Neural crest cell (in vitro differentiated cells): ENCODE results near the gene PSMB9. TPM values are rescaled to one million over a fixed set of nuclear protein-coding genes. Genes with fewer than 3 reads are reported as not detected.

Source experiments
- DNase-seq: peaks from one replicate; pipeline ENCODE4 v3.0.0; 2021; ENCODE audit warnings: low read depth, mixed read lengths, low spot score
- H3K27ac Mint-ChIP-seq: one replicate; pipeline ENCODE4 v1.8.0; 2021; ENCODE audit warnings: mild to moderate bottlenecking, mixed read lengths; ENCODE audit not compliant: unreplicated experiment
- H3K27me3 Mint-ChIP-seq: 2 replicates; pipeline ENCODE4 v1.8.0; 2021; ENCODE audit warnings: low read depth, mild to moderate bottlenecking, mixed read lengths
- H3K36me3 Mint-ChIP-seq: 2 replicates; pipeline ENCODE4 v1.8.0; 2021; ENCODE audit warnings: low read depth, mild to moderate bottlenecking, mixed read lengths
- H3K4me1 Mint-ChIP-seq: 2 replicates; pipeline ENCODE4 v1.8.0; 2021; ENCODE audit warnings: mixed read lengths
- H3K4me3 Mint-ChIP-seq: one replicate; pipeline ENCODE4 v1.8.0; 2021; ENCODE audit warnings: mild to moderate bottlenecking, mixed read lengths
- H3K9me3 Mint-ChIP-seq: 2 replicates; pipeline ENCODE4 v1.8.0; 2021; ENCODE audit warnings: mixed read lengths
- total RNA-seq: library from RNA; stranded (reverse); gene quantifications from 2 replicates; pipeline ENCODE4 v1.2.1, GENCODE V29; 2021
- TF ChIP-seq, protein P1 (sequence below): fragments of 200-600 bp; sonication (generic); conservative IDR thresholded peaks from 2 replicates; pipeline ENCODE4 v1.5.0; 2021; ENCODE audit warnings: antibody characterized with exemption, mild to moderate bottlenecking

The PSMB9 gene
- total RNA-seq, 1 donor from 2014 or later = not detected

DNA sequence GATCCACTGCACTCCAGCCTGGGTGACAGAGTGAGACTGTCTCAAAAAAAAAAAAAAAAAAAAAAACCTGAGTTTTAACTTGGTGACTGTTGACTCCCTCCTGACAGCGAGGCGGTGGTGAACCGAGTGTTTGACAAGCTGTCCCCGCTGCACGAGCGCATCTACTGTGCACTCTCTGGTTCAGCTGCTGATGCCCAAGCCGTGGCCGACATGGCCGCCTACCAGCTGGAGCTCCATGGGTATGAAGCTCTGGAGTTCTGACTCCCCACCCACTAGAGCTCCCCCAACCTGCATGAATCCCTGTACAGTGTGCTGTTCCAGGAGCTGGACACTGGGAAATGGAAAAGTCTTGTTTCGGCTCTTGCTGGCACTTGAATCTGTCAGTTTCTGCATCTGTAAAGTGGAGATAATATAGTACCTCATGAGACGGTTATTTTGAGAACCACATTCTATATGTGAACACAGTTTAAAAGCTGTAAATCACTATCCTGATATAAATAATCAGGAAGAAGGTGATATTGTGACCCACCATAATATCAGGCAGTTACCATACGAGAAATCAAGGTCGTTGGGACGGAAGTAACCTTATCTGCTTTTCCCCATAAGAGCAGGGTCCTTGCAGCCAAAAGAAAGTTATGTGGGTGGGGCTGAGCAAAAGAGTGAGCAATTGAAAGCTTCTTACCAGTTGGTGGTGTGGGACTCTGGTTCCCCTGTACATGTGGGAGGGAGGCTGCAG, 3.3 kb downstream of the PSMB9 start:
- H3K27me3 Mint-ChIP-seq = peaks cover 93% of the 10 kb centered on the region

DNA sequence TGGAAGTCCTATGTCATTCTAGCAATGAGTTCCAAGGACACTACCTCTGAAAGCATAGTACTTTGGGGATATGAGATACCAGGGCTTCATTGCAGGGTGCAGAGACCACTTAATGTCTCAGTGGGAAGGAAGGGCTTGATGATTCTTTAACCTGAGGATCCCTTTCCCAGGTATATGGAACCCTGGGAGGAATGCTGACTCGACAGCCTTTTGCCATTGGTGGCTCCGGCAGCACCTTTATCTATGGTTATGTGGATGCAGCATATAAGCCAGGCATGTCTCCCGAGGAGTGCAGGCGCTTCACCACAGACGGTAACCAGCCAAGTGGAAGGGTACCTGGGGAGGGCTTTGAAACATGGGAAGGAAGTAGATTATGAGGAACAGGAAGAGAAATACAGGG, 4.2 kb downstream of the PSMB9 start:
- Mint-ChIP-seq H3K4me3 (no peak overlapping the region), H3K4me1 (peaks cover 10% of the 10 kb centered on the region), H3K9me3 (no peaks in the 10 kb centered on the region), H3K27ac (no peak overlapping the region), H3K27me3 (peaks cover 88% of the 10 kb centered on the region), H3K36me3 (no peaks in the 10 kb centered on the region)
- TF ChIP-seq, protein P1, sequence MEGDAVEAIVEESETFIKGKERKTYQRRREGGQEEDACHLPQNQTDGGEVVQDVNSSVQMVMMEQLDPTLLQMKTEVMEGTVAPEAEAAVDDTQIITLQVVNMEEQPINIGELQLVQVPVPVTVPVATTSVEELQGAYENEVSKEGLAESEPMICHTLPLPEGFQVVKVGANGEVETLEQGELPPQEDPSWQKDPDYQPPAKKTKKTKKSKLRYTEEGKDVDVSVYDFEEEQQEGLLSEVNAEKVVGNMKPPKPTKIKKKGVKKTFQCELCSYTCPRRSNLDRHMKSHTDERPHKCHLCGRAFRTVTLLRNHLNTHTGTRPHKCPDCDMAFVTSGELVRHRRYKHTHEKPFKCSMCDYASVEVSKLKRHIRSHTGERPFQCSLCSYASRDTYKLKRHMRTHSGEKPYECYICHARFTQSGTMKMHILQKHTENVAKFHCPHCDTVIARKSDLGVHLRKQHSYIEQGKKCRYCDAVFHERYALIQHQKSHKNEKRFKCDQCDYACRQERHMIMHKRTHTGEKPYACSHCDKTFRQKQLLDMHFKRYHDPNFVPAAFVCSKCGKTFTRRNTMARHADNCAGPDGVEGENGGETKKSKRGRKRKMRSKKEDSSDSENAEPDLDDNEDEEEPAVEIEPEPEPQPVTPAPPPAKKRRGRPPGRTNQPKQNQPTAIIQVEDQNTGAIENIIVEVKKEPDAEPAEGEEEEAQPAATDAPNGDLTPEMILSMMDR = no peak
- no peak for DNase-seq

More for the DNA sequence above, 3.3 kb downstream of the PSMB9 start:
- Mint-ChIP-seq H3K27ac (no peak overlapping the region), H3K36me3 (no peaks in the 10 kb centered on the region), H3K4me1 (peaks cover 17% of the 10 kb centered on the region), H3K9me3 (no peaks in the 10 kb centered on the region), H3K4me3 (no peak overlapping the region)
- no peak for DNase-seq
- TF ChIP-seq, protein P1 = no peak

DNA sequence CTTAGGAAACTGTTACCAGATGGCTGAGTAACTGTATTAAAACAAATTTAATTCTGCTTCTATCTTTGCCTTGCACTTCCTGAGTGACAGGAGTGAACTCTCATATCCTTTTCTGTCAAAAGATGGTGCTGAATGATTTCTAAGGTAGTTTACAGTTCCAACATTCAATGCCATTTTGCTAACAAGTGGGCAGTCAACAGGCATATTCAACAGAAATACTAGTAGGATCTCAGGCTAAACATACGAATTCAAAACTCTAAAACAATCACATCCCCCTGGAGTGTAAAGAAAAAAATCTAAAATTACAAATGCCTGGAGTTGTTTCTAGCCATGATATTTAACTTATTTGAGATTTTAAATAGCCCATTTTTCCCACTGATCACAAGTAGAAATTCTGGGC, 6.7 kb downstream of the PSMB9 start:
- DNase-seq = no peak
- H3K4me1 Mint-ChIP-seq = no peaks in the 10 kb centered on the region
- H3K27ac Mint-ChIP-seq = no peak overlapping the region
- no peak overlapping the region for H3K4me3 Mint-ChIP-seq
- TF ChIP-seq, protein P1 = no peak
- peaks cover 85% of the 10 kb centered on the region for H3K27me3 Mint-ChIP-seq
- H3K36me3 Mint-ChIP-seq = no peaks in the 10 kb centered on the region
- H3K9me3 Mint-ChIP-seq = no peaks in the 10 kb centered on the region

DNA sequence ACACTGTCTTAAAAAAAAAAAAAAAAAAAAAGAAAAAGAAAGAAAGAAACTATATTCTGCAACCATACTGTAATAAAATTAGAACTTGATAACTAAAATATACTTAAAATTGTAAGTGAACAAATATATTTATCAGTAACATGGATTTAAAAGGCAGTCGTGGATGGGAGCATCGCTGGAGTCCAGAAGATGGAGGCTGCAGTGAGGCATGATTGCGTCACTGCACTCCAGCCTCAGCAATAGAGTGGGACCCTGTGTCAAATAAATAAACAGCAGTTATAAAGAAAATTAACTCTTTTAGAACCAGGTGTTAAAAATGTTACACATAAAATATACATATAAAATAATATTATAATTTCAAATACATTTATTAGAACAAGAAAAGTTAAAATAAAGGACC, 8.7 kb downstream of the PSMB9 start:
- Mint-ChIP-seq H3K9me3 (no peaks in the 10 kb centered on the region), H3K36me3 (no peaks in the 10 kb centered on the region), H3K4me1 (no peaks in the 10 kb centered on the region), H3K27me3 (peaks cover 85% of the 10 kb centered on the region), H3K27ac (no peak overlapping the region), H3K4me3 (no peak overlapping the region)
- DNase-seq = no peak
- TF ChIP-seq, protein P1 = no peak

DNA sequence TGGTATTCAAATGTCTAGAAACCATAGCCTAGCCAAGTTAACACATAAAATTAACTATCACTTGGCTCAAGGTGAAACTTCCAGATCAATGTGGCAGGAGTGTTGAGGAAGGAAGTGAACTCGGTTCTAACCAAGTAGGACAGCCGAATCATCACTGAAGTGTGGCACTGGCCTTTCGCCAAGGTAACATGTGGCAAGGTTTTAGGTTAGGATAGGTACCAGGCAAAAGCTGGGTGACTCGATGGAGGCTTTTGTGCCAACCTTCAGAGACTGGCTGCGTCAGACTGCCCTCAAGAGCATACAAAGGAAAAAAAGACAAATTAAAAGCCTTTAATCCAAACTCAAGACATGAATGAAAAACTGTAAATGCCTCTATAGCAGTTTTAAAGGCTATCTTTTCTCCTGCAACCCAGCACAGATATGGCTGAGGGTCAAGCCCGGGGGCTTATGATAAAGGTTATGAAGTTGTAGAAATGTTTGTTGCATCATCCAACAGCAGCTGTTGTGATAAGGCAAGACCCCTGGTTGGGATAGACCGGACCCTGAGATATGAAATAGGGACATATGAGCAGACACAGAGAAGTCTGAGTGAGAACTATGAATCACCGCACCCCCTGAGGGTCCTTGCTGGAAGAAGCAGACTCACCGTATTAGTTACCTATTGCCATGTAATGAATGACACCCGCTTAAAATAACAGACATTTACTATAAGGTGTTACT, 11.9 kb downstream of the PSMB9 start:
- Mint-ChIP-seq H3K27me3 (peaks cover 85% of the 10 kb centered on the region), H3K4me3 (no peak overlapping the region), H3K9me3 (no peaks in the 10 kb centered on the region), H3K4me1 (no peaks in the 10 kb centered on the region), H3K27ac (no peak overlapping the region), H3K36me3 (no peaks in the 10 kb centered on the region)
- TF ChIP-seq, protein P1 = no peak
- DNase-seq = no peak
